ENCODE measurements around the gene CSDE1.

CSDE1 gene

DNA sequence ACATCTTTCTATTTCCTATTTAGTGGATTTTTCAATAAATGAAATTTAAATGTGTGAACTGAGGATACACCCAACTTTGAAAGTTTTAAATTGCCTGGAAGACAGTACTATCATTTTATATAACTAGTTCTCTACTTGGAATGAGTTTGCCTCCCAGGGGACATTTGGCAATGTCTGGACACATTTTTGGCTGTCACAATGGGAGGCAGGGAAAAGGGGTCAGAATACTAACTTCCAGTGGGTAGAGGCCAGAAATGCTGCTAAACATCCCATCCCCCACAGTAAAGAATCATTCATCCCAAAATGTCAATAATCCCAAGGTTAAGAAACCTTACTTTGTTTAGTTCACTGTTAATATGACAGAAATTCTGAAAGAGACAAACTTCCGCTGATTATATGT lies 28.0 kb downstream of the CSDE1 start:
- Mint-ChIP-seq H3K27ac (no peak overlapping the region), H3K36me3 (ENCODE audit: low read depth) (peaks cover 59% of the 10 kb centered on the region), H3K4me1 (ENCODE audit: low read depth) (peaks cover 4% of the 10 kb centered on the region), H3K4me3 (no peak overlapping the region), H3K9me3 (no peaks in the 10 kb centered on the region), H3K27me3 (ENCODE audit: low read depth) (no peaks in the 10 kb centered on the region)

- H3K27me3 Mint-ChIP-seq (ENCODE audit: low read depth) = no peaks in the 10 kb centered on the region
- no peaks in the 10 kb centered on the region for H3K9me3 Mint-ChIP-seq
- no peak overlapping the region for H3K27ac Mint-ChIP-seq
- peaks cover 56% of the 10 kb centered on the region for H3K36me3 Mint-ChIP-seq (ENCODE audit: low read depth)
- H3K4me3 Mint-ChIP-seq = no peak overlapping the region
- peaks cover 4% of the 10 kb centered on the region for H3K4me1 Mint-ChIP-seq (ENCODE audit: low read depth)
These were observed 29.2 kb downstream of the CSDE1 start for GRCh38 chr1:114728553-114728952.

DNA sequence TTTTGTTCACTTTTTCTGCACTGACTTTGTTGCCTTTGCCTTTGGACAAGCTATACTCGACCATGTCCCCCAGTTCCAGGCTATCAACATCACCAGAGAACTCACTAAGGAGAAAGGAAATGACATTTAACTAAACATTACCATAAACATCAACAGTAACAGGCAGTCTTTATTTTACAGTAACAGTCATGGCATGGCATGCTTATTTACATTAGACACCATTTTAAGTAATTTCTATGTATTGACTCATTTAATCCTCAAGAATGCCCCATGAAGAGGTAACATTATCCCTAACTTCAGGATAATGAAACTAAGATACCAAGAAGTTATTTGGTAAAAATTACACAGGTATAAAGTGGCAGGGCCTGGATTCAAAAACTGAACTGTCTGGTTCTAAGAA lies 32.6 kb downstream of the CSDE1 start:
- H3K27me3 Mint-ChIP-seq (ENCODE audit: low read depth) = no peaks in the 10 kb centered on the region
- peak overlapping the region; percentile 54 for H3K27ac Mint-ChIP-seq
- no peak overlapping the region for H3K4me3 Mint-ChIP-seq
- peaks cover 60% of the 10 kb centered on the region for H3K36me3 Mint-ChIP-seq (ENCODE audit: low read depth)
- no peaks in the 10 kb centered on the region for H3K9me3 Mint-ChIP-seq
- peaks cover 2% of the 10 kb centered on the region for H3K4me1 Mint-ChIP-seq (ENCODE audit: low read depth)

DNA sequence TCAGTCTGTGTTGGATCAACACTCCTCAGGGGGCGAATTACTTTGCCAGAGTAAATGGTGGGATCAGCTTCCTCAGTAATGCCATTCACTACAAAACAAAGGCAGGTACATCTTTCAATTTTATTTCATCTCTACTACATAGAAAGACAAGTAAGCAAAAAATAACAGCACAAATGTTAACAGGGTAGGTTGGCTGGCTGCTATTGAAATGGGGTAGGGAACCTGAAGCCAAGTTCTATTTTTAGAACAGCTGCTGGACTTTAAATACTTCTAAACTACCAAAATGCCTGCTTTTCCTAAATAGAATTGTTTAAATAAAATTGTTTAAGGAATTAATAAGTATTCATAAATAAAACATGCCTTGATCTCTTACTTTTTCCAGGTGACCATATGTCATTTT lies 33.9 kb downstream of the CSDE1 start:
- no peak overlapping the region for H3K4me3 Mint-ChIP-seq
- no peaks in the 10 kb centered on the region for H3K9me3 Mint-ChIP-seq
- H3K27me3 Mint-ChIP-seq (ENCODE audit: low read depth) = no peaks in the 10 kb centered on the region
- H3K27ac Mint-ChIP-seq = no peak overlapping the region
- H3K4me1 Mint-ChIP-seq (ENCODE audit: low read depth) = peaks cover 2% of the 10 kb centered on the region
- peaks cover 59% of the 10 kb centered on the region for H3K36me3 Mint-ChIP-seq (ENCODE audit: low read depth)

GRCh38 chr1:114723457-114723856 lies 34.3 kb downstream of the CSDE1 start:
- Mint-ChIP-seq H3K27ac (no peak overlapping the region), H3K4me1 (ENCODE audit: low read depth) (peaks cover 2% of the 10 kb centered on the region), H3K36me3 (ENCODE audit: low read depth) (peaks cover 61% of the 10 kb centered on the region)

DNA sequence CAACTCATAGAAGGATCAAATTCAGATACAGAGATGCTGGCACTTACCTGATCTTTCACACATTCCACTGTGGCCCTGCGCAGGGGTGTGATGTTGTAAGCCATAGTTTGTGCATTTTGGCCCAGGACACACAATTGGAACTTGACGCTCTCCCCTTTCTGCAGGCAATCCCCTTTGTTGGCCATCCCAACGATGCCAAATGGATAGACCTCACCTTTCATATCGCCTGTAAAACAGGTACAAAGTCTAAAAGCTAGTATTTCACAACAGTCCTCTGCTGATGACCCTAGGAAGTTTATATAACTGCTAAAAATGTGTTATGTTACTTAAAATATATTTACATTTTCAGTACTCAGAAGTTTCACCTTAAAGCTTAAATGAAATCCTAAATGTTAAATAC lies 37.3 kb downstream of the CSDE1 start:
- Mint-ChIP-seq H3K9me3 (no peaks in the 10 kb centered on the region), H3K4me1 (ENCODE audit: low read depth) (peaks cover 13% of the 10 kb centered on the region), H3K36me3 (ENCODE audit: low read depth) (peaks cover 72% of the 10 kb centered on the region), H3K27ac (no peak overlapping the region), H3K4me3 (no peak overlapping the region), H3K27me3 (ENCODE audit: low read depth) (no peaks in the 10 kb centered on the region)

More at GRCh38 chr1:114723457-114723856, 34.3 kb downstream of the CSDE1 start:
- no peak overlapping the region for H3K4me3 Mint-ChIP-seq
- no peaks in the 10 kb centered on the region for H3K27me3 Mint-ChIP-seq (ENCODE audit: low read depth)
- no peaks in the 10 kb centered on the region for H3K9me3 Mint-ChIP-seq

GRCh38 chr1:114719424-114719787 lies 38.4 kb downstream of the CSDE1 start:
- Mint-ChIP-seq H3K9me3 (no peaks in the 10 kb centered on the region), H3K4me1 (ENCODE audit: low read depth) (peaks cover 15% of the 10 kb centered on the region), H3K27me3 (ENCODE audit: low read depth) (no peaks in the 10 kb centered on the region), H3K27ac (no peak overlapping the region), H3K36me3 (ENCODE audit: low read depth) (peaks cover 65% of the 10 kb centered on the region), H3K4me3 (no peak overlapping the region)

- no peaks in the 10 kb centered on the region for H3K27me3 Mint-ChIP-seq (ENCODE audit: low read depth)
- H3K36me3 Mint-ChIP-seq (ENCODE audit: low read depth) = peaks cover 65% of the 10 kb centered on the region
- H3K4me3 Mint-ChIP-seq = no peak overlapping the region
- H3K9me3 Mint-ChIP-seq = no peaks in the 10 kb centered on the region
- no peak overlapping the region for H3K27ac Mint-ChIP-seq
- H3K4me1 Mint-ChIP-seq (ENCODE audit: low read depth) = peaks cover 19% of the 10 kb centered on the region
These were observed 38.9 kb downstream of the CSDE1 start for GRCh38 chr1:114718661-114719423.

DNA sequence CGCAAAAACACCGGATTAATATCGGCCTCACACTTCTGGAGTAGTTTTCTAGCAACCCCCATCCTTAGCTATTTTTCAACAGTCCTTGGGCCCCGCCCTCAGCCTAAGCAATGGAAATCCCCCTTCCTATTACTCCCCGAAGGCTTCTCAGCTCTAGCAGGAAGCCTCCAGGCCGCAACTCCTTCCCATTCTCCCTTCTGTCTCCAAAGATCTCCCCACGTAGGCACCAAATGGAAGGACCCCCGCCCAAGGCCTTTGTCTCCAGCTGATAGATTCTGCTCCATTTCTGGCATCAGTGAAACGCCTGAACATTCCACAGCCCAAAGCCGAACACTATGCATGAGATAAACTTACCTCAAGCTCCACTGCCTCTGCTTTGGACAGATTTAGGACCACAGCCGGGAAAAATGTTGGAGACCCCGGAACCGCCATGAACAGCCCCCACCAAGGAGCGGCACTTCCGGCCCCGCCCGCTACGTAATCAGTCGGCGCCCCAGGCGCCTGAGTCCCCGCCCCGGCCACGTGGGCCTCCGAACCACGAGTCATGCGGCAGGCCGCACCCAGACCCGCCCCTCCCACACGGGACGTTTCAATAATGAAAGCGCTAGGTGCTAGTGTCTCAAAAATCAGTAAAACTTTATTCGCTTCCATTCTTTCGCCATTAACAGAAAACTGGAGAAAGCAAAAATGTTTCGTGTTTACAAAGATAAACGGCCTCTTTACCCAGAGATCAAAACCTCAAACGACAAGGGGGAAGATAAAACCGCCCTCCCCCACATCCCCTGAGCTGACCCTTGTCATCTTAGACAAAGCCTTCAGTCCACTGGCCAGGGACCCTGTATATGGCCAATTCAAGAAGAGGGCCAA lies 41.2 kb downstream of the CSDE1 start, which contains the start of gene NRAS:
Gene NRAS (minus strand): TSS at position 468 of the 867 bp plus-strand sequence. CDS start 611 bp downstream, outside the sequence.
- Mint-ChIP-seq H3K27ac (peak within 1 kb of the TSS; percentile 99), H3K27me3 (ENCODE audit: low read depth) (no peaks in the 10 kb centered on the region), H3K9me3 (no peaks in the 10 kb centered on the region), H3K36me3 (ENCODE audit: low read depth) (peaks cover 66% of the 10 kb centered on the region), H3K4me1 (ENCODE audit: low read depth) (peaks cover 20% of the 10 kb centered on the region), H3K4me3 (peak within 1 kb of the TSS; percentile 98)

DNA sequence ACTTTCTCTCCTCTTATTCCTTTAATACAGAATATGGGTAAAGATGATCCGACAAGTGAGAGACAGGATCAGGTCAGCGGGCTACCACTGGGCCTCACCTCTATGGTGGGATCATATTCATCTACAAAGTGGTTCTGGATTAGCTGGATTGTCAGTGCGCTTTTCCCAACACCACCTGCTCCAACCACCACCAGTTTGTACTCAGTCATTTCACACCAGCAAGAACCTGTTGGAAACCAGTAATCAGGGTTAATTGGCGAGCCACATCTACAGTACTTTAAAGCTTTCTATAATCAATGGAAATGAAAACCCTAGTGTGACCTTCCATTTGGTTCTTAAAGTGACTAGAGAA lies 41.9 kb downstream of the CSDE1 start:
- Mint-ChIP-seq H3K27me3 (ENCODE audit: low read depth) (no peaks in the 10 kb centered on the region), H3K27ac (peak overlapping the region; percentile 99), H3K4me1 (ENCODE audit: low read depth) (peaks cover 20% of the 10 kb centered on the region), H3K4me3 (peak overlapping the region; percentile 98), H3K9me3 (no peaks in the 10 kb centered on the region), H3K36me3 (ENCODE audit: low read depth) (peaks cover 62% of the 10 kb centered on the region)

- Mint-ChIP-seq H3K4me1 (ENCODE audit: low read depth) (peaks cover 20% of the 10 kb centered on the region), H3K36me3 (ENCODE audit: low read depth) (peaks cover 50% of the 10 kb centered on the region), H3K27me3 (ENCODE audit: low read depth) (no peaks in the 10 kb centered on the region), H3K27ac (no peak overlapping the region), H3K4me3 (no peak overlapping the region), H3K9me3 (no peaks in the 10 kb centered on the region)
These were observed 44.8 kb downstream of the CSDE1 start for GRCh38 chr1:114712977-114713376.

- peaks cover 41% of the 10 kb centered on the region for H3K36me3 Mint-ChIP-seq (ENCODE audit: low read depth)
- H3K27me3 Mint-ChIP-seq (ENCODE audit: low read depth) = no peaks in the 10 kb centered on the region
- peaks cover 8% of the 10 kb centered on the region for H3K4me1 Mint-ChIP-seq (ENCODE audit: low read depth)
- H3K9me3 Mint-ChIP-seq = no peaks in the 10 kb centered on the region
- no peak overlapping the region for H3K4me3 Mint-ChIP-seq
- no peak overlapping the region for H3K27ac Mint-ChIP-seq
These were observed 47.4 kb downstream of the CSDE1 start for GRCh38 chr1:114710360-114710759.

DNA sequence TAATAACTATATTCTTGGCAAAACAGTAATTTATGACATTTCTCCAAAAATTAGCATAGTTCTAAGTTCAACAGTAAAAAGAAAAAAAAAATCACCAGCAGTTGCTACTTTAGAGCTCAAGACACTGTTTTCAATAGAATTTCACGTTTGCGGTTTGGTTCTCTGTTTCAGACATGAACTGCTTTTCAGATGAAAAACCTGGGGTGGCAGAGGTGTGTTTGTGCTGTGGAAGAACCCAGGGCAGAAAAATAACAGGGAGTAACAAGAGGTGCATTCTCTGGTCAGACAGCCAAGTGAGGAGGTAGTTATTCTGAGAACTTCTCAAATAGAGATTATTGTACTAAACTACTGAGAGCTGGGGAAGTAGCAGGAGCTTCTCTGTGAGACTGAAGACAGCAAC lies 50.2 kb downstream of the CSDE1 start:
- Mint-ChIP-seq H3K36me3 (ENCODE audit: low read depth) (peaks cover 33% of the 10 kb centered on the region), H3K27me3 (ENCODE audit: low read depth) (no peaks in the 10 kb centered on the region), H3K27ac (no peak overlapping the region), H3K4me1 (ENCODE audit: low read depth) (no peaks in the 10 kb centered on the region), H3K9me3 (no peaks in the 10 kb centered on the region), H3K4me3 (no peak overlapping the region)

- no peak overlapping the region for H3K27ac Mint-ChIP-seq
- H3K36me3 Mint-ChIP-seq (ENCODE audit: low read depth) = peaks cover 16% of the 10 kb centered on the region
- no peaks in the 10 kb centered on the region for H3K9me3 Mint-ChIP-seq
- no peaks in the 10 kb centered on the region for H3K4me1 Mint-ChIP-seq (ENCODE audit: low read depth)
- no peaks in the 10 kb centered on the region for H3K27me3 Mint-ChIP-seq (ENCODE audit: low read depth)
- no peak overlapping the region for H3K4me3 Mint-ChIP-seq
These were observed 54.5 kb downstream of the CSDE1 start for GRCh38 chr1:114703242-114703641.

- Mint-ChIP-seq H3K4me1 (ENCODE audit: low read depth) (no peaks in the 10 kb centered on the region), H3K27ac (no peak overlapping the region), H3K4me3 (no peak overlapping the region), H3K27me3 (ENCODE audit: low read depth) (no peaks in the 10 kb centered on the region), H3K9me3 (no peaks in the 10 kb centered on the region), H3K36me3 (ENCODE audit: low read depth) (peaks cover 14% of the 10 kb centered on the region)
These were observed 55.0 kb downstream of the CSDE1 start for GRCh38 chr1:114702737-114703136.

Data from T-helper 1 cell treated with Interleukin-12 subunit alpha and Interleukin-12 subunit beta and Interleukin-4 antibody, amounts not matched to agents 30 μg/mL and 1 μg/mL, for 36 hours (primary cell).